ENCODE results near the gene FARP2.

DNA sequence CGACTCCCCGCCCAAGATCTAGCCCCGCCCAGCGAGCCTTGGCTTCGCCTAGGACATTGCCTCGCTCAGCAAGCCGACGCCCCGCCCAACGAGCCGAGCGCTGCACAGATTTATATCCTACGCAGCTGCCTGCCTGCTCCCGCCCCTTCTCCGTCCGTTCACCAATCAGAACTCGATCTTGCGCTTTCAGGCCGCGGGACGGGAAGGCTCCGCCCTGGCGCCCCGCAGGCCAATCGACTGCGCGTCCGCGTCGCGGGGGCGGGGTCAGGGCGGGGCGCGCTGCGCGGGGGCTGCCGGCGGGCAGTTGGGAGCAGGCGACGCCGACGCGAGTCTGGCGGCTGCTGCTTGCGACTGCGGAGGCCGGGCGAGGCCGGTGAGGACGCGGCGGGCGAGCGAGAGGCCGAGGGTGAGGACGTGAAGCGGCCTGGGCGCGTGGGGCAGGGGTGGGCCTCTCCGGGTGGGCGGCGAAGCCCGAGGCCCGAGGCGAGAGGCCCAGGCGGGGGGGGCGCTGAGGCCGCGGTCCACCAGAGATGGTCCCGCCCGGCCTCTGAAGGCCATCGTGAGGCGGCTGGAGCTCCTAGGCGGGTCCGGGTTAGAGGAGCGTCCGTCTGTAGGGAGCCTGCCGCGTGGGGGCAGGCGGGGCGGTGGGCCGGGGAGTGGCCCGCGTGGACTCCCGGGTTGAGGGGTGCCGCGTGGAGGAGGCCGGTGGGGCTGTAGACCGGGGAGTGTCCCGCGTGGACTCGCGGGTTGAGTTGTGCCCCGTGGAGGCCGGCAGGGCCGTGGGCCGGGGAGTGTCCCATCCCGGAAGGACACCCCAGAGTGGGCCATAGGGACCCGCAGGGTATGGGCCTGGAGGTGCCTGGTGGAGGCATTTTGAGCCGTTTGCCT lies at the start of gene FARP2:
- TF ChIP-seq, protein P1, sequence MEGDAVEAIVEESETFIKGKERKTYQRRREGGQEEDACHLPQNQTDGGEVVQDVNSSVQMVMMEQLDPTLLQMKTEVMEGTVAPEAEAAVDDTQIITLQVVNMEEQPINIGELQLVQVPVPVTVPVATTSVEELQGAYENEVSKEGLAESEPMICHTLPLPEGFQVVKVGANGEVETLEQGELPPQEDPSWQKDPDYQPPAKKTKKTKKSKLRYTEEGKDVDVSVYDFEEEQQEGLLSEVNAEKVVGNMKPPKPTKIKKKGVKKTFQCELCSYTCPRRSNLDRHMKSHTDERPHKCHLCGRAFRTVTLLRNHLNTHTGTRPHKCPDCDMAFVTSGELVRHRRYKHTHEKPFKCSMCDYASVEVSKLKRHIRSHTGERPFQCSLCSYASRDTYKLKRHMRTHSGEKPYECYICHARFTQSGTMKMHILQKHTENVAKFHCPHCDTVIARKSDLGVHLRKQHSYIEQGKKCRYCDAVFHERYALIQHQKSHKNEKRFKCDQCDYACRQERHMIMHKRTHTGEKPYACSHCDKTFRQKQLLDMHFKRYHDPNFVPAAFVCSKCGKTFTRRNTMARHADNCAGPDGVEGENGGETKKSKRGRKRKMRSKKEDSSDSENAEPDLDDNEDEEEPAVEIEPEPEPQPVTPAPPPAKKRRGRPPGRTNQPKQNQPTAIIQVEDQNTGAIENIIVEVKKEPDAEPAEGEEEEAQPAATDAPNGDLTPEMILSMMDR (IDR thresholded peaks at IDR 0.05), result no peak
- TF ChIP-seq POLR2A (IDR thresholded peaks at IDR 0.05), result no peak

Data from lower leg skin (tissue), 3 donors.